ENCODE data around the gene LHFPL3.

The LHFPL3 gene

GRCh38 chr7:104826135-104826534 lies 497.7 kb downstream of the LHFPL3 start:
- TF ChIP-seq, protein P1, sequence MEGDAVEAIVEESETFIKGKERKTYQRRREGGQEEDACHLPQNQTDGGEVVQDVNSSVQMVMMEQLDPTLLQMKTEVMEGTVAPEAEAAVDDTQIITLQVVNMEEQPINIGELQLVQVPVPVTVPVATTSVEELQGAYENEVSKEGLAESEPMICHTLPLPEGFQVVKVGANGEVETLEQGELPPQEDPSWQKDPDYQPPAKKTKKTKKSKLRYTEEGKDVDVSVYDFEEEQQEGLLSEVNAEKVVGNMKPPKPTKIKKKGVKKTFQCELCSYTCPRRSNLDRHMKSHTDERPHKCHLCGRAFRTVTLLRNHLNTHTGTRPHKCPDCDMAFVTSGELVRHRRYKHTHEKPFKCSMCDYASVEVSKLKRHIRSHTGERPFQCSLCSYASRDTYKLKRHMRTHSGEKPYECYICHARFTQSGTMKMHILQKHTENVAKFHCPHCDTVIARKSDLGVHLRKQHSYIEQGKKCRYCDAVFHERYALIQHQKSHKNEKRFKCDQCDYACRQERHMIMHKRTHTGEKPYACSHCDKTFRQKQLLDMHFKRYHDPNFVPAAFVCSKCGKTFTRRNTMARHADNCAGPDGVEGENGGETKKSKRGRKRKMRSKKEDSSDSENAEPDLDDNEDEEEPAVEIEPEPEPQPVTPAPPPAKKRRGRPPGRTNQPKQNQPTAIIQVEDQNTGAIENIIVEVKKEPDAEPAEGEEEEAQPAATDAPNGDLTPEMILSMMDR (conservative IDR thresholded peaks at IDR 0.05; ENCODE audit: low read depth, low read length), result no peak
- DNase-seq (ENCODE audit: low read depth), result no peak
- H3K4me3 ChIP-seq (ENCODE audit: low read depth, low read length), result no peak overlapping the region

DNA sequence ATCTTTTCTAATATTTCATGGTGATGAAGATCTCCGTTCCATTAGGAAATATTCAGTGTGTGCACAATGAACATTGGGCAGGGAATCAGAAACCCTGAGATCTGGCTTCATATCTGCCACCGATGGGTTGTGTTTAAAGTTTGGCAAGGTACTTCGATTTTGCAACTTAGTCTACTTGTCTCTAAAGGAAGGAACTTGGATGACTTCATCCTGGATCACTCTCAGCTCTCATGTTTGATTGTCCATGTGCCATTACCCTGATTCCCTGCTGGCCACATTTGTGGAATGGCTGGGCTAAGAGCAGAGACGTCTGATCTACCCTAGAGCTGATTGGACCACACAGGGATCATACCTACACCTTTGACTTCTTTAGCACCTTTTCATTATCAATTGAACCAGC lies 508.6 kb downstream of the LHFPL3 start:
- H3K4me3 ChIP-seq (ENCODE audit: low read depth, low read length), result no peak overlapping the region
- TF ChIP-seq, protein P1 (conservative IDR thresholded peaks at IDR 0.05; ENCODE audit: low read depth, low read length), result no peak
- no peak for DNase-seq (ENCODE audit: low read depth)

- DNase-seq (ENCODE audit: low read depth), result no peak
- TF ChIP-seq, protein P1 (conservative IDR thresholded peaks at IDR 0.05; ENCODE audit: low read depth, low read length), result no peak
- H3K4me3 ChIP-seq (ENCODE audit: low read depth, low read length), result no peak overlapping the region
These were observed 510.3 kb downstream of the LHFPL3 start for GRCh38 chr7:104838537-104839299.

- TF ChIP-seq, protein P1 (conservative IDR thresholded peaks at IDR 0.05; ENCODE audit: low read depth, low read length), result no peak
- H3K4me3 ChIP-seq (ENCODE audit: low read depth, low read length), result no peak overlapping the region
- DNase-seq (ENCODE audit: low read depth), result no peak
These were observed 511.4 kb downstream of the LHFPL3 start for GRCh38 chr7:104839842-104840241.

DNA sequence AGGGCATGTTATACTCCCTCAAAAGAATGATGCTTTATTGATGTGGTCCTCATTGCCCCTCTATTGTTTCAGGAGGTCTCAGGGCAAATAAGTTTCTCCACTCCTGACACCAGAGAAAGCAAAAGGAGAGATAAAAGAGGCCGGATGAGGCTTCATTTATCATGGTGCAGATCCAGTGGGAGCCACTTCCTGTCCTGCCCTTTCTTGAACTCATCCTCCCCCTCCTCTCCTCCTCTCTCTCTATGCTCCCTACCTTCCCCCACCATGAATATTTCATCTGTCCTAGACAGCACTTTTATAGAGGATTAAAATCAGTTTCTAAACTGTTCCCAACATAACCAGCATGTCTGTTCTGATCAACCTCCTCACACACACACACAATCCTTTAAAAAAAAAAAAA lies 513.4 kb downstream of the LHFPL3 start:
- no peak for DNase-seq (ENCODE audit: low read depth)
- no peak overlapping the region for H3K4me3 ChIP-seq (ENCODE audit: low read depth, low read length)
- TF ChIP-seq, protein P1 (conservative IDR thresholded peaks at IDR 0.05; ENCODE audit: low read depth, low read length), result no peak

GRCh38 chr7:104843198-104843597 lies 514.8 kb downstream of the LHFPL3 start:
- DNase-seq (ENCODE audit: low read depth), result peak; percentile 6
- H3K4me3 ChIP-seq (ENCODE audit: low read depth, low read length), result no peak overlapping the region
- TF ChIP-seq, protein P1 (conservative IDR thresholded peaks at IDR 0.05; ENCODE audit: low read depth, low read length), result no peak

DNA sequence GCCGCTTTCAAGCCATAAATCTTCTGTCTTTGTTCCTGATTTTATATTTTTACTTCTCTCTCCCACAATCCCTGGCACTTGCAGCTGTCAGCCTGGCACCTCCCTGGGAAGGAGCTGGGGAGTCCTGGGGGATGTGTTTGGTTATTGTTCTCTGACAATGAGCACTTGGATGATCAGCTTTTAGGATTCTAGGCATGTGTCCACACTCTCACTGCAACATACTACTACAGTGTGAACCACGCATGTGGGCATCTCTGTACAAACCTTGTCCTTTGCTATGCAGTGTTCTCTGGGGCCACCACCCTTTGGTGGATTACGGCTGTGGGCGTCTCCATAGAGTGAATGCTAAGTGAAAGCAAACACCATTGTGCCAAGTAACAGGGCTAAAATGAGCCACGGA lies 517.2 kb downstream of the LHFPL3 start:
- no peak for DNase-seq (ENCODE audit: low read depth)

More for the DNA sequence above, 517.2 kb downstream of the LHFPL3 start:
- no peak overlapping the region for H3K4me3 ChIP-seq (ENCODE audit: low read depth, low read length)
- TF ChIP-seq, protein P1 (conservative IDR thresholded peaks at IDR 0.05; ENCODE audit: low read depth, low read length), result no peak
